ENCODE data around the gene KIF5A.

Gene KIF5A

DNA sequence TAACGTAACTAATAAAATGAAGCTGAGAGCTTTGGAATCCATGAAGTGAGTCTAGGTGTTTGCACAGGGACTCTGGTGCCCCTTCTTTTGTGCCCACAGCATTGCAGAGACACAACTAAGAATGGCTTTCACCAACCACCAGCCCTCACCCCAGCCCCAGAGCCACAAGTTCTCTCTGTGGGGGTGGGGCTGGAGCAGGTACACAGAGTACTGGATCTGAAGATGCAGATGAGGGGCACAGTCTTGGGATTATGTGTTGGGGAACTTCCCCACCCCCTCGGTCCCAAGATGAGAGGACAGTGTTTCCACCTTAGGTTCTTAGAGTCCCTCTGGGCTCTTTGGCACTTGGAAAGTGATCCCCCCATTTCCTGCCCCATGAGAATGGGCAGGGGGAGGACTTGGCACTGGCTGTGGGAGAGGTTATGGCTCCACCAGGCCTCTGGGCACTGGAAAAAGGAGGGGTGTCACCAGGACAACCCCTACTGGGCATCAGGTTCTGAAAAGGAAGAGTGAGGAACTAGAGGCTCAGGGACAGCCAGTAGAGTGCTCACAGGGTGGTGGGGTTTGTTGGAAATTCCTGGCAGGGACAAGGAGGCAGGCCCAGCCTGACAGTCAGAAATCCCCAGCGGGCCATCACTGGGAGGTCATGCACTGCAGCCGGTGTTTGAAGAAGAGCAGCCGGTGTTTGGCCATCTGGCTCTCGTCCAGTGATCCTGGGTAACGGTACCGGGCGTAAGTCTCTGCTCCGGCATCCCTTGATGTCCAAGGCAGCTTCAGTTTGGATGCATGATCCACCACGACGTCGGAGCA lies 76.5 kb downstream of the KIF5A start:
- Mint-ChIP-seq H3K27me3 (peaks cover 99% of the 10 kb centered on the region), H3K9me3 (no peaks in the 10 kb centered on the region), H3K36me3 (no peaks in the 10 kb centered on the region), H3K27ac (no peak overlapping the region), H3K4me3 (no peak overlapping the region), H3K4me1 (peaks cover 35% of the 10 kb centered on the region)
- ATAC-seq: no peak

DNA sequence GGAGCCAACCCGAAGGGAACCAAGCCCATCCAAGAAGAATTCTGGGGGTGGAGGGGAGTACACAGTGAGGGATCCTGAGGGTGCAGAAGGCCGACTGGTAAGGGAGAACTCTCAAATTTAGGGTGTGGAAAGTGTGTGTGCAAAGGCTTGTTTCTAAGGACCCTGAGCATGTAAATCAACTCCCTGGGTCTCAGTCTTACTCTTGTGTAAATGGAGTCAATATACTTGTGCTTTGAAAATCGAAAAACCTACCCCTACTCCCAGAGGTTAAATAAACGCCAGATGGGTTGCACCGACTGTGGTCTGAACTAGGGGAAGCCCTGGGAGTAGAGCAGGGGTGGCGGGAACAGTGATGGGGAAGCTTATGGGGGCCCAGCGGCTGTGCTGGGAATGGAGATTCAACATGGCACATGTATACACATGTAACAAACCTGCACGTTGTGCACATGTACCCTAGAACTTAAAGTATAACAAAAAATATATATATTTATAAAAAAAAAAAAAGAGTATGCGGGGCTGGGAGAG lies 77.1 kb downstream of the KIF5A start:
- no peak for ATAC-seq
- Mint-ChIP-seq H3K36me3 (no peaks in the 10 kb centered on the region), H3K4me3 (no peak overlapping the region), H3K9me3 (no peaks in the 10 kb centered on the region), H3K4me1 (peaks cover 34% of the 10 kb centered on the region), H3K27ac (no peak overlapping the region), H3K27me3 (peaks cover 99% of the 10 kb centered on the region)

DNA sequence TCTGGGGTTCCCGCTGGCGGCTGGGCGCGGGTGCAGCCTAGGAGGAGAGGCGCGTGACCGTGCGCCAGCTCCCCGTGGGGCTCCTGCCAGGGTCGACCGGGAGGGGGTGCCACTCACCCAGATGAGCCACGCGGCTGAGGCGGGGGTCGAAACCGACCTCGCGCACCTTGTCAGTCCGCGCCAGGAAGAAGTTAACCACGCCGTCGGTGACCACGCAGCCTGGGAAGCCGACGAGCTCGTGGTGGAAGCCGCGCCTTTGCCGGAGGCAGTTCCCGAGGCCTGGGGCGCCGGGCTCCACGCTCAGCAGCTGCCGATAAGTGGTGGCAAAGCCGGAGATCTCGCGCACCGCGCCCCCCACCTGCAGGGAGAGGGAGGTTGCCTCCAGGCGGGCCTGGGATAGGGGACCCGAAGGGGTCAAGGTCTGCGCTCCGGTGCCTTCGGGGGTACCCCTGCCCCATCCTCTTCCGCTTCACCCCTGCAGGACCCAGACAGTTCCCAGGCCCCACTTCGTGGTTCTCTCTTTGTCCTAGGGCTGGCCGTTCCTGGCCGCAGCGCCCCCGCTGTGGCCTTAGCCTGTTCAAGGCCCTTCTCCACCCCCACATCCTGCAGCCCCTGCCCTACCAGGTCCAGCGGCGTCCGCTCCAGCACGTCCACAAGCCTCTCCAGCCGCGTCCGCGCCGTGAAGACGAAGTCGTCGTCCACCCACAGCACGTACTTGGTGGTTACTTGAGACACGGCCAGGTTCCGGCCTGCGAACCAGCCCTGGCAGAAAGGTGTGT lies 77.8 kb downstream of the KIF5A start:
- no peak for ATAC-seq
- Mint-ChIP-seq H3K27ac (no peak overlapping the region), H3K36me3 (no peaks in the 10 kb centered on the region), H3K9me3 (no peaks in the 10 kb centered on the region), H3K4me3 (no peak overlapping the region), H3K27me3 (peaks cover 99% of the 10 kb centered on the region), H3K4me1 (peaks cover 36% of the 10 kb centered on the region)

DNA sequence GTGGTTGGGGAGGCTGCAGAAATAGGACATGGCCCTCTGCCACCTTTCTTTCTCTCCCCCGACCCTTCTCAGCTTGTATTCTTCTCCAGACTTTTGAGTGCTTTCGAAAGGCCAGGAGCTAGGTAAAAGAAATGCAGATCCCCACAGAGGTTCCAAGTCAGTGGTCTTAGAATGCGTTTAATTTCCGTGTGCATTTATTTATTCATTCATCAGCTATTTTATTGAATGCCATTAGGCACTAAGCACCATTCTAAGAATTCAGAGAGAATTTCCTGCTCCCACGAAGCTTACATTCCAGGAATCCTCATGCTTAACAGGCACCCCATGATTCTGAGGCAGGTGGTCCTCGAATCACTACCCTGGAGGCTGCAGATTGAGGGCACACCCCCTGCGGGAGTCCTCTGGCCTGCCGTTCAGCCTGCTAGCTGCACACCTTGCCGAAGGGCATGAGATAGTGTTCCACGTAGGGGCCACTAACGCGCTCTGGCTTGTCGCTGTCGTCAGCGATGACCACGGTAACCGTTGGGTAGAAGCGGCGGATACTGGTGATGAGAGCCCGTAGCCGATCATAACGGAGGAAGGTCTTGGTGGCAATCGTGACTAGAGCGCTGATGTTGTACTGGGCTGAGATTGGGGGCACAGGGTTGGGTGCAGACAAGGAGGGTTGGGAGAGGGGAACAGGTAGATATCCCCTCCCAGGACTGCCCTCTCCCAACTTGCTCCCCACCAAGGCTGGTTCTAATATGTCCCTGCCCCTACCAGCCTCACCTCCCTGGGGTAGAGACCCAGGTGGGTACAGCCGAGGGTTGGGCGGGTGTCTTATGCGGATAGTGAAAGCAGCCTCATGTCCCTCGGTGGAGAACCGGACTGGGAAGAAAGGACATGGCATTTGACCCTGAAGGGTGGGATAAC lies 78.7 kb downstream of the KIF5A start:
- H3K9me3 Mint-ChIP-seq: no peaks in the 10 kb centered on the region
- peaks cover 96% of the 10 kb centered on the region for H3K27me3 Mint-ChIP-seq
- peaks cover 41% of the 10 kb centered on the region for H3K4me1 Mint-ChIP-seq
- H3K36me3 Mint-ChIP-seq: no peaks in the 10 kb centered on the region
- H3K27ac Mint-ChIP-seq: no peak overlapping the region
- no peak overlapping the region for H3K4me3 Mint-ChIP-seq
- ATAC-seq: no peak

DNA sequence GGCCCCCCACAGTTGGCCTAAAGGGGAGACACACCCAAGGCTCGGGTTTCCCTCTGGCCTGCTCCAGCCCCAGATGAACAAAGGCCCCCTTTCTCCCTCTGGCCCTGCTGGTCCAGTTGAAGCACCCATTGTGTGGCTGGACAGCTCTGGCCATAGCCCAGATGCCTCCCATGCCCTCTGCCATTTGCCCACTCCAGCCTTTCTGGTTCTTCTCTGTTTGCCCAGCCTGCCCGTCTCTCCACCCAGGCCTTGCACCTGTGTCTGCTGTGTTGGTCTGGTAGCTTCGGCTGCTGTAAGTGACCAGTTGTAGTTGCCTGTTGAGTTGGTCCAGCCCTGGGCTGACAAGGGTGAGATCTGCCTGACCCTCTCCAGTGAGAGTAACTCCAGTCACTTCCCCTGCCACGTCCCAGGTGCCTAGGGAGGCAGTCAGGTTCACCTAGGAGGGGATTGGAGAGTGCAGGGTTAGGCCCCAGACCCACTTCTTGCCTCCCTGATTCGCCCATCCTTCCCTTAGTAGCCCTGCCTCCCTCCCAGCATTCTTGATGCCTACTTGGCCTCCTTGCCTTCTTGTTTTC lies 80.1 kb downstream of the KIF5A start:
- Mint-ChIP-seq H3K27ac (no peak overlapping the region), H3K36me3 (no peaks in the 10 kb centered on the region), H3K9me3 (no peaks in the 10 kb centered on the region), H3K4me1 (peaks cover 44% of the 10 kb centered on the region), H3K27me3 (peaks cover 89% of the 10 kb centered on the region), H3K4me3 (no peak overlapping the region)
- ATAC-seq: no peak

DNA sequence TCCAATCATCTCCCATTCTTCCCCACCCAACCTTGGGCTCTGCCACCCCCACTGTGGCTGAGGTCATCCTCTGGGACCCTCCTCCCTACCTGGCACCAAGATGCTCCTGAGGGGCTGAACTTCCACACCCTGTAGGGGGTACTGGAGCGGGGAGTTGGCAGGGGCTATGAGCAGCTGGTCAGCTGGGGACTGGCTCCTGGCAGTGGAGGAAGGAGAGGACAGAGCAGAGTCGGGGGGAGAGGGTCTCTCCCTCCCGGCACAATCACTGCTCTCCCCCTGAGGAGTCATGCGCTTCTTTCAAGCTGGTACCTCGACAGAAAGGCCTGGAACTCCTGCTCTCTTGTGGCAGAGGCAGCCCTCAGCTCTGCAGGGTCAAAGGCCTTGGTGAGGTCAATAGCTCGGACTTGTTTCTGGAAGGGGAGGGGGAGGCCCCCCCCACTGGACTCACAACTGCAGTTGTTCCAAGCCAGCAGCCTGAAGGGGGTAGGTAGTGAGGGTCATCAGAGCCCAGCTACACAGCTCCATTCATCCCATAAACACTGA lies 81.1 kb downstream of the KIF5A start:
- Mint-ChIP-seq H3K36me3 (no peaks in the 10 kb centered on the region), H3K27ac (no peak overlapping the region), H3K27me3 (peaks cover 79% of the 10 kb centered on the region), H3K4me1 (peaks cover 44% of the 10 kb centered on the region), H3K4me3 (no peak overlapping the region), H3K9me3 (no peaks in the 10 kb centered on the region)
- ATAC-seq: no peak

DNA sequence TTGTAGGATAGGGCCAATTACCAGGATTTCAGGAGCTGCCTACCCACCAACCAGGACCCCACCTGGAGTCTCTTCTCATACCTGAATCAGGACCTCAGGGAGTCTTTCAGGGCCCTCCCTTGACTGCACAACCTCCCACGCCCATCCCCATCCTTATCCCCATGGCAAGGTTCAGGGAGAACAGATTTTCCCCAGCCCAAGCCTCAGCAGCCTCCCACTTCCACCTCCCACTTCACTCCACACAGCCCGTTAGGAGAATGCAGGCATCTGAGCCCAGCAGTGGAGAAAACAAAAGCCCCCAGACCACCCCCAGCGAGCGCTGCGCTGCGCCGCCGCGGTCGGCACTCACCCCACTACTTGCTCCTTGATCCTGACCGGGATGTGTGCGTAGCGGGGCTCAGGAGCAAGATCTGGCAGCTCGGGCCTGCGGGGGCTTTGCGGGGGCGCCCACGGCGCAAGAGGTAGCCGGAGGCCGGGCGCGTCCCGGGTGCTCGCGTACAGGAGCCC lies 81.8 kb downstream of the KIF5A start:
- peak overlapping the region; percentile 21 for H3K27ac Mint-ChIP-seq
- no peak for ATAC-seq
- H3K4me3 Mint-ChIP-seq: peak overlapping the region; percentile 41
- H3K36me3 Mint-ChIP-seq: no peaks in the 10 kb centered on the region
- H3K4me1 Mint-ChIP-seq: peaks cover 40% of the 10 kb centered on the region
- H3K9me3 Mint-ChIP-seq: no peaks in the 10 kb centered on the region
- H3K27me3 Mint-ChIP-seq: peaks cover 72% of the 10 kb centered on the region

DNA sequence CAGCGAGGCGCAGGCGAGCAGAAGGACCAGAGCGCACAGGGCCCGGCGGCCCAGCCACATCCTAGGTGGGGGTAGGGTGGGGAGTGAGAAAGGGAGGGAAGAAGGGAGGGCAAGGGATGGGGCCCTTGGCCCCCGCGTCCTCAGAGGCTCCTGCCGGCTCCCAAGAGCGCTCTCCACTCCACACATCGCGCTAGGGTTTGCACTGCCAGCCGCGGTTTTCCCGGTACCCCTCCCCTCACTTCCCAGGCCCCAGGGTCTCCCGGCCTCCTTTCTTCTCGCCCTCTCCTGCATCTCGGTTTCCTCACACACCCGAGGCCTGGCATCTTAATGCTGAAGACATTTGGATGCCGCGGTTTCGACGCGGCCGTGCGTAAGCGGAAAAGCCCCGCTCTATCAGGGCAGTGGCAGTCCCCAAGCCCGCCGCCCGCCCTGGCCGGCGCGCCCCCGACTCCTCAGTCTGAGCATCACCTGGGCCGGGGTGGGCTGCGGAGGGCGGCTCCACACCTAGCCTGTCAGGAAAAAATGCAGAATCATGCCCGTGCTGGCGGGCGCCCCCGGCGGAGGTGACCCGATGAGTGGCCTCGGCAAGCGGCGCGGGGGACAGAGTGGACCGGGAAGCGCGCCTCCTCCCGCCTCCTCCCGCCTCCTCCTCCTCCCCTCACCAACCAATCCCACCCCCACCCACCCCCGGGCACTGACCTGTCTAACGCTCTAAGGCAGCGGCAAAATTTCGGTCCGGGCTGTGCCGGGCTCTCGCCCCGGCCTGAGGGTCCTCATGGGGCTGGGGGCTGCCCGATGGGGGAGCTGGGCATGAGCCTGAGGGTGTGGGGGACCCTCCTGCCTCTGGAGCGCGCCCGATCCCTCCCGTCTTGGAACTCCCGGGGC lies 82.5 kb downstream of the KIF5A start:
- no peaks in the 10 kb centered on the region for H3K9me3 Mint-ChIP-seq
- H3K4me1 Mint-ChIP-seq: peaks cover 33% of the 10 kb centered on the region
- peaks cover 65% of the 10 kb centered on the region for H3K27me3 Mint-ChIP-seq
- H3K4me3 Mint-ChIP-seq: peak overlapping the region; percentile 66
- ATAC-seq: peak; percentile 25
- peak overlapping the region; percentile 21 for H3K27ac Mint-ChIP-seq
- H3K36me3 Mint-ChIP-seq: no peaks in the 10 kb centered on the region

DNA sequence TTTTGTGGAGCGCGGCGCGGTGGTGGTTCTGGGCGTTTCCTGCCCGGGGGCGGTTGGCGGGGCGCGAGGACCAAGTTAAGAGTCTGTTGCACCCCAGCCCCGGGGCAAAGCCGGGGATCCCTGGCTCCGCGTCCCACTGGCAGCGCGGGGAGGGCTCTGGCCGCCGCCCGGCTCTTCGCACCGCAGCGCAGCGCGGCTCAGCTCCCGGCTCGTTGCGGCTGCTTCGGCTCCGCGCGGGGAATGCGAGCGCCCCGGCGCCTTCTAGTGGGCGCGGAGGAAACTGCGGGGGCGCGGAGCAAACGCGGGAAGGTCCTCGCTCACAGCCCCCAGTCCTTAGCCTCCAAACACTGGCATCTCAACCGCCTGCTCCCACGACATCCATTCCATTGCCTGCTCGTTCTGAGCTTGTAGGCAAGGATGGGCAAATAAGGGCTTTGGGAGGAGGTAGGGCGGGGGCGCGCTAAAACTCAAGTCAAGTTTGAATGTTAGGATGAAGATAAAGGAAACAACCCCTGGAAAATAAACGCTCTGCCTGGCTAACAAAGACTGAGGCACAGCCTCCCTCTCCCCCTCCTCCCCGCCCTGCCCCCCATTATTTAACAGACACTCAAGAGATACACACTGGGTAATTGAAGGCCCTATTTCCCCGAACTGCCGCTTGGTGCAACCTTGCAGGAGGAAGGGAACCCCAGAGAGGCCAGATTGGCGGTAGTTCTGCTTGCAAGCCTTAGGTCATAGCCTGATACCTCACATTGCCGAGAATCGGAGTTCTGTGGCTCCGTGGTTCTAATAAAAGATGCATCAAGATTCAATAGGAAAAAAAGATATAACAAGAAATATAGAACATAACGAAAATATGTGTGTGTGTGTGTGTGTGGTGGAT lies 83.4 kb downstream of the KIF5A start, which contains the start of gene B4GALNT1:
Gene B4GALNT1 (minus strand): TSS at position 244 of the 883 bp plus-strand sequence. CDS start 1,069 bp downstream, outside the sequence.
- peaks cover 24% of the 10 kb centered on the region for H3K4me1 Mint-ChIP-seq
- H3K4me3 Mint-ChIP-seq: peak within 1 kb of the TSS; percentile 66
- peak; percentile 80 for ATAC-seq
- H3K27ac Mint-ChIP-seq: peak within 1 kb of the TSS; percentile 21
- H3K9me3 Mint-ChIP-seq: no peaks in the 10 kb centered on the region
- H3K36me3 Mint-ChIP-seq: no peaks in the 10 kb centered on the region
- peaks cover 57% of the 10 kb centered on the region for H3K27me3 Mint-ChIP-seq

All from stimulated activated memory B cell treated with anti-CD40 and anti-IgM and Interleukin-4, amounts not matched to agents 10 μg/mL and 1 μg/mL and 100 μg/mL, for 72 hours (primary cell).